ENCODE data around the gene HS3ST3B1. TPM values are rescaled to one million over a fixed set of nuclear protein-coding genes. Genes with fewer than 3 reads are reported as not detected.
A peak's percentile ranks its signal among the peaks of the same experiment; 100 is the strongest.

HS3ST3B1 gene
- total RNA-seq, result 1 to 10 TPM in 3 of 5 donors, not detected in 2; 1.7 to 3.6 (median 2.6) TPM
- 1 to 10 TPM in 2 of 3 donors, under 1 TPM in 1; 0.81 to 1.5 (median 1.2) TPM for polyA plus RNA-seq
- long read RNA-seq, donor 1, full-length matches to known transcripts, result 2 of 2 reads
- long read RNA-seq, donor 1, partial matches to known transcripts, result 0 of 2 reads
- long read RNA-seq, donor 1, other reads (novel, unspliced or antisense), result 0 of 2 reads
- long read RNA-seq, donor 2, full-length matches to known transcripts, result 2 of 2 reads
- long read RNA-seq, donor 2, partial matches to known transcripts, result 0 of 2 reads
- long read RNA-seq, donor 2, other reads (novel, unspliced or antisense), result 0 of 2 reads
- long read RNA-seq, donor 3, result 0 reads
- long read RNA-seq, donor 4, result 0 reads
- long read RNA-seq, donor 5, full-length matches to known transcripts, result 3 of 3 reads
- long read RNA-seq, donor 5, partial matches to known transcripts, result 0 of 3 reads
- long read RNA-seq, donor 5, other reads (novel, unspliced or antisense), result 0 of 3 reads
- long read RNA-seq, donor 6, result 0 reads
- long read RNA-seq, donor 7, full-length matches to known transcripts, result 1 of 1 reads
- long read RNA-seq, donor 7, partial matches to known transcripts, result 0 of 1 reads
- long read RNA-seq, donor 7, other reads (novel, unspliced or antisense), result 0 of 1 reads
- long read RNA-seq, donor 8, full-length matches to known transcripts, result 1 of 1 reads
- long read RNA-seq, donor 8, partial matches to known transcripts, result 0 of 1 reads
- long read RNA-seq, donor 8, other reads (novel, unspliced or antisense), result 0 of 1 reads
- long read RNA-seq, donor 9, result 0 reads
- long read RNA-seq, donor 10, result 0 reads

GRCh38 chr17:14300575-14301278, at the start of gene HS3ST3B1:
Gene HS3ST3B1 (plus strand): TSS chr17:14301081. CDS start chr17:14301519, 438 bp downstream.
- peak within 1 kb of the TSS; percentile 78 to 87 (median 82) for H3K27ac ChIP-seq
- H3K4me1 ChIP-seq, result peaks cover 54 to 83% (median 68%) of the 10 kb centered on the region in 4 donors
- peak; percentile 97 to 99 for DNase-seq
- peak within 1 kb of the TSS; percentile 55 to 78 (median 68) for H3K4me3 ChIP-seq
- intact Hi-C loops (cut with DNase I; ENCODE audit: low total_unique reads), result loop anchor here (5.0 kb wide), 1 partner anchor 703 kb away; no protein-coding TSS in a partner anchor
- WGBS, 5 donors, result 0 to 1% (median 1%) methylated on average over 22 to 49 of the region's 49 CpGs
- TF ChIP-seq POLR2AphosphoS5 (IDR thresholded peaks at IDR 0.05) (peak in 2 of 3 donors; percentile 76 to 77), CTCF (IDR thresholded peaks at IDR 0.05) (peak in 2 of 7 experiments; percentile 12 to 20), POLR2A (IDR thresholded peaks at IDR 0.05) (no peak)
- no peaks in the 10 kb centered on the region for H3K36me3 ChIP-seq
- H3K9me3 ChIP-seq, result no peaks in the 10 kb centered on the region
- H3K27me3 ChIP-seq, result peaks cover 19 to 100% (median 81%) of the 10 kb centered on the region in 3 donors

- WGBS, 5 donors, result 94 to 97% (median 96%) methylated on average over 5 of the region's 5 CpGs
- intact Hi-C loops (cut with DNase I; ENCODE audit: low total_unique reads), result no loop called here
These were observed 39.5 kb upstream of the HS3ST3B1 start for GRCh38 chr17:14261406-14261805.

GRCh38 chr17:14268264-14268663, 32.6 kb upstream of the HS3ST3B1 start:
- no peak for DNase-seq
- Histone ChIP-seq H3K27ac (no peak overlapping the region), H3K4me1 (no peaks in the 10 kb centered on the region), H3K4me3 (no peak overlapping the region), H3K9me3 (no peaks in the 10 kb centered on the region), H3K27me3 (no peaks in the 10 kb centered on the region), H3K36me3 (no peaks in the 10 kb centered on the region)
- no peak for TF ChIP-seq EP300 (IDR thresholded peaks at IDR 0.05)
- no peak for TF ChIP-seq CTCF (IDR thresholded peaks at IDR 0.05)
- TF ChIP-seq POLR2AphosphoS5 (IDR thresholded peaks at IDR 0.05), result no peak
- TF ChIP-seq POLR2A (IDR thresholded peaks at IDR 0.05), result no peak
- intact Hi-C loops (cut with DNase I; ENCODE audit: low total_unique reads), result no loop called here
- 57 to 86% (median 67%) methylated on average over 2 of the region's 2 CpGs for WGBS, 5 donors

More at GRCh38 chr17:14261406-14261805, 39.5 kb upstream of the HS3ST3B1 start:
- H3K27me3 ChIP-seq, result no peaks in the 10 kb centered on the region
- H3K4me3 ChIP-seq, result no peak overlapping the region
- H3K27ac ChIP-seq, result no peak overlapping the region
- DNase-seq, result no peak
- TF ChIP-seq POLR2AphosphoS5 (IDR thresholded peaks at IDR 0.05) (no peak), CTCF (IDR thresholded peaks at IDR 0.05) (no peak), EP300 (IDR thresholded peaks at IDR 0.05) (no peak), POLR2A (IDR thresholded peaks at IDR 0.05) (no peak)
- no peaks in the 10 kb centered on the region for H3K4me1 ChIP-seq
- no peaks in the 10 kb centered on the region for H3K36me3 ChIP-seq
- peaks cover 0 to 10% (median 9%) of the 10 kb centered on the region in 4 donors for H3K9me3 ChIP-seq

- no peaks in the 10 kb centered on the region for H3K9me3 ChIP-seq
- H3K27ac ChIP-seq, result no peak overlapping the region
- no peaks in the 10 kb centered on the region for H3K4me1 ChIP-seq
- no peak overlapping the region for H3K4me3 ChIP-seq
- 66 to 83% (median 73%) methylated on average over 5 of the region's 5 CpGs for WGBS, 5 donors
- intact Hi-C loops (cut with DNase I; ENCODE audit: low total_unique reads), result no loop called here
- TF ChIP-seq POLR2A (IDR thresholded peaks at IDR 0.05), result no peak
- TF ChIP-seq EP300 (IDR thresholded peaks at IDR 0.05), result no peak
- TF ChIP-seq POLR2AphosphoS5 (IDR thresholded peaks at IDR 0.05), result no peak
- no peak for TF ChIP-seq CTCF (IDR thresholded peaks at IDR 0.05)
- H3K27me3 ChIP-seq, result no peaks in the 10 kb centered on the region
- no peaks in the 10 kb centered on the region for H3K36me3 ChIP-seq
- DNase-seq, result no peak
These were observed 31.4 kb upstream of the HS3ST3B1 start for GRCh38 chr17:14269473-14269872.
